Fibroblast of peridontal ligament (primary cell): ENCODE results near the gene TDRD9.

Experiments
- DNase-seq: peaks from one replicate; pipeline ENCODE4 v3.0.0-alpha.2; 2010; ENCODE audit errors: extremely low read depth

The TDRD9 gene

GRCh38 chr14:103890821-103891666 lies 37.2 kb upstream of the TDRD9 start:
- DNase-seq: no peak

GRCh38 chr14:103891667-103892215 lies 36.5 kb upstream of the TDRD9 start:
- no peak for DNase-seq

DNA sequence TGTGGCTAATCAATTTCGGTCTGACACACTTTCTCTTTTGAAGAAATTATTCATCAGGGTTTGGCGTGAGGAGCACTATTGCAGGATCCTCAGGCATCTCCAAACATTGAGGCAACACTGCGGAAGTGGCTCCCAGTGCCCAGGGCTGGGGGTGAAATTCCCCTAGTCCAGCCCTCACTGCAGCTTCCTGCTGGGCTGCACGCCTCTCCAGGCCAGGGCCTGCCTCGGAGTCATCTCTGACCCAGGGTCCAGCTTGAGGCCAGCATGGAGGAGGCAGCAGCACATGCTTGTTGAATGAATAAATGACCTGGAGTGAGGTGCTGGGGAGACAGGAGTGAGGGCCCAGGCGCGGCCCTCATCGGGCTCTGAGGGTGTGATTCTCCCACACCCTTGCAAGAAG lies 36.0 kb upstream of the TDRD9 start:
- DNase-seq: no peak

- no peak for DNase-seq
Measured at GRCh38 chr14:103894034-103894722, 34.1 kb upstream of the TDRD9 start.

DNA sequence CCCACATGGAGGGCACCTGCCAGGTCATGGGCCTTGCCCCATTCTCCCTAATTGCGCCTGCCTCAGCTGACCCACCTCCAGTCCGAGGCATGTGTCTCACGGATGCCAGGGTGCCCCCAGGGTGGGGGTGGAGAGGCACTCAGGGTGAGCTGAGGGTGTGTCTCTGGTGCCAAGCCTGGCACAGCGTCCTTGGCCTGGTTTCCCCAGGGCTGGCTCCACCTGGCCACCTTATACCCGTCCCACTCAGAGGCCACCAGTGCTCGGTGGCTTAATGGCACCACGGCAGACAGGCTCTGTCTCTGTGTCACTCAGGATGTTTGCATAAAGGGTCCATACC lies 33.6 kb upstream of the TDRD9 start:
- no peak for DNase-seq

DNA sequence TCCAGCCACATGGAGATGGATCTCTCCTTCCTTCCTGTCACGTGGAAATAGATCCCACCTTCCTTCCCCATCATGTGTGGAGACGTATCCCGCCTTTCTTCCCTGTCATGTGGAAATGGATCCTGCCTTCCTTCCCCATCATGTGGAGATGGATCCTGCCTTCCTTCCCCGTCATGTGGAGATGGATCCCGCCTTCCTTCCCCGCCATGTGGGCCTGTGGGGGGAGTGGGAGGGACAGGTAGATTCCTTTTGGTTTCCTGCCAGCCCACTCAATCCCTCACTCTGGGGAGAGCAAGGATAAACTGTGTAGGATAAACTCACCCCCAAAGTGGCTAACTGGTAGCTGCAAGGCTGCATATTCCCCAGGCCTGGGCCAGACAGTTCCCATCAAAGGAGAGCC lies 31.7 kb upstream of the TDRD9 start:
- no peak for DNase-seq

- no peak for DNase-seq
Measured at GRCh38 chr14:103897075-103897947, 30.9 kb upstream of the TDRD9 start.

DNA sequence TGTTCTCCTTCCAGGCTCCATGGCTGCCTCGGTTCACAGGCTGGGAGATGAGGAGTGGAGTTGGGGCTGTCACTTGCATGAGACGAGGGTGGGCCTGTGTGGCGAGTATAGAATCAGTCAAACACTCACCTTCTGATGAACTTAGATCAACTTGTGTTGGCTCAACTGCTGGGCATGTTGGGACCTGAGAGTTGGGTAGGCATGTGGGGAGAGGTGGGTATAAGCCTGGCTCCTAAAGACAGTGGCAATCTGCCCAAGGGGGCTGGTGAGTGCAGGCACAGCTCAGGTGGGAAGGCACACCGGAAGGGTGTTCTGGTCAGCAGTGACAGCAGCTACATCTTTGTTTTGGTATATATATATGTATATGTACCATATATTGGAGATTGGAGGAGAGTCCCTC lies 30.1 kb upstream of the TDRD9 start:
- DNase-seq: no peak

- DNase-seq: no peak
Measured at GRCh38 chr14:103898711-103899110, 29.5 kb upstream of the TDRD9 start.

- DNase-seq: no peak
Measured at GRCh38 chr14:103899316-103899715, 28.9 kb upstream of the TDRD9 start.

DNA sequence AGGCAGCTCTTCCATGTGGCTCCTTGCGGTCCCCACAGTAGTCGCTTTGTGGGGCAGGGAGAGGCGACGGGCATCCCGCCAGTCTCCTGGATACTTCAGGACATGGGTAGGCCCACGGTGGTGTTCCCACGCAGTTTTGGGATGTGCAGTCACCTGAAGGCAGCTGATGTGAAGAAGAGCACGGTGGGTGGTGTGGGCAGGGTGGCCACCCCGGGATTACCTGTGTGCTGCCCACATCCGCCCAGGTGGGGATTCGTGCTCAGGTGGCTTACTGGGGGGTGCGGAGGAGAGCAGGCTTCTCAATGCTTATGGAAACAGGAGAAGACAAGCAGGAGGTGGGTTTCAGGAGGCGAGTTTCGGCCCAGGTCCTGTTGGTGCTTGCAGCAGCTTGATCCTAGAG lies 28.4 kb upstream of the TDRD9 start:
- no peak for DNase-seq

GRCh38 chr14:103904493-103905107 lies 23.7 kb upstream of the TDRD9 start:
- peak; percentile 57 for DNase-seq

GRCh38 chr14:103905842-103906456 lies 22.3 kb upstream of the TDRD9 start:
- no peak for DNase-seq

DNA sequence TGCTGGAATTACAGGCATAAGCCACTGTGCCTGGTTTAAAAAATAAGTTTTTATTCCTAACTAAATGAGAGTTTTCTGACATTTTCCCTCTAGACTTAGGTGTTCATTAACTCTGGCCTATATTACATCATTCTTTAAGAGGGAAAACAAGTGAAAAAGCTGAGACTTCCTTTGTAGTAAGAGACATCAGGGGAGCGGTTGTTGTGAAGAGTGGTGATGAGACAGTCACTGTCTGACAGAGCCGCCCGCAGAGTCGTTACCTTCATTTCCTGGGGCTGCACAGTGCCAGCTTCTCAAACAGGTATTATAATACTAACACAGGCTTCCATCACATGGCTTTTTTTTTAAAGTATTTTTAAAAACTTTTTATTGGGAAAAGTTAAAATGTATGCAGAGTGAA lies 19.7 kb upstream of the TDRD9 start:
- no peak for DNase-seq

DNA sequence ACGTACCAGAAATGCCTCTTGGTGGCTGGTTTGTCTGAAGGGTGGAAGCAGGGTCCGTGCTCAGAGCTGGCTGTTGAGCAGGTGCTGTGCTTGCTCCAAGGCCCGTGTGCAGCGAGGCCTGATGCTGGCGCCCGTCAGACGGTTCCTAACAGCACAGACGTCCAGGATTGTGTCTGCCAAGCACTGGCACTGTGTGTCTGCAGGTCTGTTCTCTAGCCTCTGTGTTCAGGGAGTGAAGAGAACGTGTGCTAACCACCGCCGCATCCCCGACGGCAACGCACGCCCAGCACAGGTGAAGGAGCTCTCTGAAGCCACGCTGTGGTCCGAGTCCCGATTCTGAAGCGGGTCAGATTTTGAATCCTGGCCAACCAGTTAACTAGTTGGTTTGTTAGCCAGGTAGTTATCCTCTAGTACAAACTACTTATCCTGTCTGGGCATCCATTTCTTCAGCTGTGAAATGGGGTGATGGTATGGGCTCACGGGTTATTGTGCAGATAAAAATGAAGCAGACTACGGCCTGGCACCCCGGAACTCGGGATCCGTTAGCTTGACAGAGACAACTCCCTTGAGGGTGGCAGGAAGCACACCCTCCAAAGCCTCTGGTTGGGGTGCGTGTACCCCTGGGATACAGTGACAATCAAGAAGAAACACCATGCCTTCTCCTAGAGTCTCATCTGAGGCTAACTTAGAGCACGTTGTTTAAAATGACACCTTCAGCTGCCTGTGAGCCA lies 18.6 kb upstream of the TDRD9 start:
- DNase-seq: no peak

- peak; percentile 60 for DNase-seq
Measured at GRCh38 chr14:103910262-103910935, 17.9 kb upstream of the TDRD9 start.

- DNase-seq: no peak
Measured at GRCh38 chr14:103910984-103911383, 17.3 kb upstream of the TDRD9 start.

DNA sequence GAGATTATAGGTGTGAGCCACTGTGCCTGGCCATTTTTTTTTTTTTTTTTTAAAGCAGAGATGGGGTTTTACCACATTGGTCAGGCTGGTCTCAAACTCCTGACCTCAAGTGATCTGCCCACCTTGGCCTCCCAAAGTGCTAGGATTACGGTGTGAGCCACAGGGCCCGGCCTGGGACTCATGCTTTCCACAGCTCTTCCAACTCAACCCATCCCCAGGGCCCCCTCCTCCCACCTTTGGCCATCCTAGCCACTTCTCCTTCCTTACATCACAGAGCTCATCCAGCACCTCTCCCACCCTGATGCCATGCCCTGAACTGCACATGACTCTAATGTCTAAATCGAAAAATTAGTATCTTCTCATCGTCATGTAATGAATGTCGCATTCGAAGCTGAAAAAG lies 12.6 kb upstream of the TDRD9 start:
- no peak for DNase-seq

DNA sequence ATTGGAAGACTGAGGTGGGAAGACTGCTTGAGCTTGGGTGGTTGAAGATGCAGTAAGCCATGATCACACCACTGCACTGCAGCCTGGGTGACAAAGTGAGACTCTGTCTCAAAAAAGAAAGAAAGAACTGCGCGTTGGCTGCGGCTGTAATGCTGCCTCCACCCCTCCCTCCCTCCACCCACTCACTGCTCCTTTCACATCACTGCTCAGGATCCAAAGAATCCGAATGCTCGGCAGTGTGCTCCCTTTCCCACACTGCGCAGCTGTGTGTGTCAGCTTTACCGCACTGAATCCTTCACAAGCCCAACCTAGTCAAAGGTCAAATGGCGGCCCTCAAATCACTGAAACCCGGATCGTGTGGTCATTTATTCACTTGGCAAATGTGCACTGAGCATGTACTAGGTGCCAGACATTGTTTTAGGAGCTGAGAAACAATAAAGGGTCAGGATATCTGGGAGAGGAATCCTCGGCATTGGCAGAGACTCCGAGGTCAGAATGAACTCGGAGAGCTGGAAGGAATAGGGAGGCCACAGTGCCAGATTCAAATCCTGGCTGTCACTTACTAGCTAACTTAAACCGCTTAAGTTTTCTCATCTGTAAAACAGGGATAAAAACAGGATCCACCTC lies 11.5 kb upstream of the TDRD9 start:
- no peak for DNase-seq
